Hematopoietic multipotent progenitor cell treated with erythropoietin and hydrocortisone succinate and interleukin-3 and kit ligand, for 15 days (in vitro differentiated cells): Measurements from ENCODE around the gene SAMM50.
A peak's percentile ranks its signal among the peaks of the same experiment; 100 is the strongest.

Source experiments
- DNase-seq: peaks from one replicate; pipeline ENCODE4 v3.0.0-alpha.2; 2015; ENCODE audit warnings: low spot score

SAMM50 gene

GRCh38 chr22:43955040-43955882 lies at the start of gene SAMM50:
TSS of gene SAMM50 (plus strand) at chr22:43955442. CDS start at chr22:43955578, 136 bp downstream.
- peak; percentile 88 for DNase-seq

- no peak for DNase-seq
Observed at GRCh38 chr22:43905681-43906080, 49.6 kb upstream of the SAMM50 start.

GRCh38 chr22:43909708-43910107 lies 45.5 kb upstream of the SAMM50 start:
- no peak for DNase-seq

GRCh38 chr22:43910178-43910695 lies 45.0 kb upstream of the SAMM50 start:
- DNase-seq = no peak

GRCh38 chr22:43911351-43911750 lies 43.9 kb upstream of the SAMM50 start:
- DNase-seq = no peak

GRCh38 chr22:43917521-43917920 lies 37.7 kb upstream of the SAMM50 start:
- DNase-seq = no peak

- DNase-seq = no peak
Observed at GRCh38 chr22:43919106-43919973, 35.9 kb upstream of the SAMM50 start.

GRCh38 chr22:43921370-43921769 lies 33.9 kb upstream of the SAMM50 start:
- no peak for DNase-seq

- no peak for DNase-seq
Observed at GRCh38 chr22:43922123-43922522, 33.1 kb upstream of the SAMM50 start.

GRCh38 chr22:43923191-43923590 lies 32.1 kb upstream of the SAMM50 start:
- no peak for DNase-seq

- peak; percentile 61 for DNase-seq
Observed at GRCh38 chr22:43923631-43924464, 31.4 kb upstream of the SAMM50 start, which contains the start of gene PNPLA3. TSS of gene PNPLA3 (plus strand) at chr22:43923805. CDS start at chr22:43923912, 107 bp downstream.

GRCh38 chr22:43924877-43925276 lies 30.4 kb upstream of the SAMM50 start:
- DNase-seq = no peak

GRCh38 chr22:43925433-43926348 lies 29.6 kb upstream of the SAMM50 start:
- no peak for DNase-seq

- no peak for DNase-seq
Observed at GRCh38 chr22:43926349-43926710, 28.9 kb upstream of the SAMM50 start.

GRCh38 chr22:43928468-43928867 lies 26.8 kb upstream of the SAMM50 start:
- no peak for DNase-seq

GRCh38 chr22:43928908-43929307 lies 26.3 kb upstream of the SAMM50 start:
- DNase-seq = no peak

GRCh38 chr22:43931771-43932170 lies 23.5 kb upstream of the SAMM50 start:
- DNase-seq = no peak

GRCh38 chr22:43941449-43941848 lies 13.8 kb upstream of the SAMM50 start:
- DNase-seq = no peak

- DNase-seq = no peak
Observed at GRCh38 chr22:43944670-43945430, 10.4 kb upstream of the SAMM50 start.
